RWPE2 (cell line): ENCODE results near the gene EXPH5.

Experiments used
- ATAC-seq: fragments of 200-7000 bp; cut with Tn5 transposase; 3 replicates; pipeline ENCODE4 v1.9.1; 2021; ENCODE audit warnings: low read depth
- DNase-seq: peaks from one replicate; pipeline ENCODE4 v3.0.0-alpha.2; 2020; ENCODE audit warnings: low spot score
- H3K27ac ChIP-seq: fragments of 450-650 bp; 2 replicates; pipeline ENCODE4 v1.5.1; 2017; ENCODE audit warnings: mild to moderate bottlenecking; ENCODE audit not compliant: poor library complexity, severe bottlenecking
- H3K27me3 ChIP-seq: fragments of 250-450 bp; sonication (Bioruptor Pico); 2 replicates; pipeline ENCODE4 v1.5.1; 2021; ENCODE audit warnings: mild to moderate bottlenecking, moderate library complexity; ENCODE audit not compliant: insufficient read depth, poor library complexity, severe bottlenecking
- H3K36me3 ChIP-seq: fragments of 250-450 bp; sonication (Bioruptor Pico); 2 replicates; pipeline ENCODE4 v1.5.1; 2020; ENCODE audit warnings: low read depth, mild to moderate bottlenecking, moderate library complexity
- H3K4me1 ChIP-seq: fragments of 250-450 bp; sonication (Bioruptor Pico); 2 replicates; pipeline ENCODE4 v1.5.1; 2021; ENCODE audit warnings: mild to moderate bottlenecking, moderate library complexity; ENCODE audit not compliant: insufficient read depth, poor library complexity, severe bottlenecking
- H3K4me3 ChIP-seq: fragments of 250-450 bp; sonication (Bioruptor Pico); 2 replicates; pipeline ENCODE4 v1.5.1; 2021; ENCODE audit warnings: mild to moderate bottlenecking, moderate library complexity; ENCODE audit not compliant: severe bottlenecking
- H3K9me3 ChIP-seq: fragments of 250-450 bp; sonication (Bioruptor Pico); 2 replicates; pipeline ENCODE4 v1.5.1; 2021; ENCODE audit warnings: mild to moderate bottlenecking, moderate library complexity; ENCODE audit not compliant: severe bottlenecking
- TF ChIP-seq, protein P1 (sequence below): fragments of 450-650 bp; IDR thresholded peaks from one replicate; pipeline ENCODE4 v1.5.1; 2017; ENCODE audit warnings: mild to moderate bottlenecking, moderate library complexity; ENCODE audit not compliant: poor library complexity, severe bottlenecking

Gene EXPH5

DNA sequence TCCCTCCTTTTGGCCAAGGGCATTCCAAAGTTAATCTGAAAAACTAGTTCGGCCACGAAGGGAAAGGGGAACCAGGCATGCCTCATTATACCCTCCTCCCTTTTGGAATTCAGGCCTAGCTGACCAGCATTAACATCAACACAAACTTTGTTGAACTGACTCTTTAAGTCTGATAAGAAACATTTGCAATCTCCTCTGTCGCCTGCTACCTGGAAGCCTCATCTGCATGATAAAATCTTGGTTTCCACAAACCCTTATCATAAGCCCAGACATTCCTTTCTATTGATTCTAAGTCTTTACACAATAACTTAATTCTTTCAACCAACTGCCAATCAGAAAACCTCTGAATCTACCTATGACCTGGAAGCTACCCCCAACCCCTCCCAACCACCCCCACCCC, 106.7 kb downstream of the EXPH5 start:
- Histone ChIP-seq H3K36me3 (no peaks in the 10 kb centered on the region; the same call in 1 of the 2 replicates), H3K27me3 (no peaks in the 10 kb centered on the region), H3K4me3 (no peak overlapping the region), H3K9me3 (no peaks in the 10 kb centered on the region), H3K4me1 (no peaks in the 10 kb centered on the region), H3K27ac (no peak overlapping the region)
- DNase-seq (no peak), ATAC-seq (no peak)
- TF ChIP-seq, protein P1, sequence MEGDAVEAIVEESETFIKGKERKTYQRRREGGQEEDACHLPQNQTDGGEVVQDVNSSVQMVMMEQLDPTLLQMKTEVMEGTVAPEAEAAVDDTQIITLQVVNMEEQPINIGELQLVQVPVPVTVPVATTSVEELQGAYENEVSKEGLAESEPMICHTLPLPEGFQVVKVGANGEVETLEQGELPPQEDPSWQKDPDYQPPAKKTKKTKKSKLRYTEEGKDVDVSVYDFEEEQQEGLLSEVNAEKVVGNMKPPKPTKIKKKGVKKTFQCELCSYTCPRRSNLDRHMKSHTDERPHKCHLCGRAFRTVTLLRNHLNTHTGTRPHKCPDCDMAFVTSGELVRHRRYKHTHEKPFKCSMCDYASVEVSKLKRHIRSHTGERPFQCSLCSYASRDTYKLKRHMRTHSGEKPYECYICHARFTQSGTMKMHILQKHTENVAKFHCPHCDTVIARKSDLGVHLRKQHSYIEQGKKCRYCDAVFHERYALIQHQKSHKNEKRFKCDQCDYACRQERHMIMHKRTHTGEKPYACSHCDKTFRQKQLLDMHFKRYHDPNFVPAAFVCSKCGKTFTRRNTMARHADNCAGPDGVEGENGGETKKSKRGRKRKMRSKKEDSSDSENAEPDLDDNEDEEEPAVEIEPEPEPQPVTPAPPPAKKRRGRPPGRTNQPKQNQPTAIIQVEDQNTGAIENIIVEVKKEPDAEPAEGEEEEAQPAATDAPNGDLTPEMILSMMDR, result no peak

DNA sequence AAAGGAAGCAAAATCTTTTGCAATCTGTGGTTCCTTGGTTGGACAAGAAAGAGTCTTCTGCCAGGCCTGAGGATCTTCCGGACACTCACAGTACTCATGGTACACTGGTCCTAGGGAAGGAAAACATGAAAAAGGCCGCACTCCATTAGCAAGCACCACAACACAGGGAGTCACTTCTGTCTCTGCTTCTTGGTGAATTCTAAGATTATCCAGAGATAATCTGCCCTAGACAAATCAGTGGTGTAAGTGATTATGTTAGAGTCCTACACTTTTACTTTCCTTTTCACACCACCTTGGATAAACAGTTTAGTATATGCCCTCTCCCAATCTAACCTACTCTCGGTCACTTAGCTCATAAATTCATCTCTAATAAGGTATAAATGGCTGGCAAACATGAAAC, 107.2 kb downstream of the EXPH5 start:
- DNase-seq, result no peak
- ATAC-seq, result no peak
- no peaks in the 10 kb centered on the region; the same call in 1 of the 2 replicates for H3K36me3 ChIP-seq
- no peak overlapping the region for H3K27ac ChIP-seq
- no peaks in the 10 kb centered on the region for H3K9me3 ChIP-seq
- no peaks in the 10 kb centered on the region for H3K4me1 ChIP-seq
- H3K4me3 ChIP-seq, result no peak overlapping the region
- TF ChIP-seq, protein P1, result no peak
- H3K27me3 ChIP-seq, result no peaks in the 10 kb centered on the region

DNA sequence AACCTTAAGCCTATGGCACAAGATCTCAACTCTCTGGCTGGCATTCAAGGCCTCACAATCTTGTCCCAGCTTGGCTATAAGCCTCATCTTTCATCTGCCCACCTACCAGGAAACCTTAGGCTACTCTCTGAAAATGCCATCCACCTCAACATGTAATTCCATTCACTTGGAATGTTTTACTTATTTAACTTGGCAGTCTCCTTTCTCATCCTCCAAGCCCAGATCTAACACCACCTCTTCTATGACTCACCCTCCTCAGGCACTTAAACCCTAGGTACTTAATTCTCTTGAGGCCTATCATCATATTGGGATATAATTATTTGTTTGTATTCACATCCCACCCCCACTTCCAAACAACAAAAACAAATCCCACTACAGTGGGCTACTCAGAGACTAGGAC, 110.4 kb downstream of the EXPH5 start:
- TF ChIP-seq, protein P1, result no peak
- Histone ChIP-seq H3K9me3 (no peaks in the 10 kb centered on the region), H3K27ac (no peak overlapping the region), H3K27me3 (no peaks in the 10 kb centered on the region), H3K4me1 (no peaks in the 10 kb centered on the region), H3K36me3 (no peaks in the 10 kb centered on the region; the same call in 1 of the 2 replicates), H3K4me3 (no peak overlapping the region)
- ATAC-seq (no peak), DNase-seq (no peak)

GRCh38 chr11:108474664-108475463, 118.7 kb downstream of the EXPH5 start:
- Histone ChIP-seq H3K4me3 (no peak overlapping the region), H3K36me3 (no peaks in the 10 kb centered on the region), H3K27ac (no peak overlapping the region), H3K4me1 (no peaks in the 10 kb centered on the region), H3K9me3 (no peaks in the 10 kb centered on the region), H3K27me3 (no peaks in the 10 kb centered on the region)
- DNase-seq, result no peak
- TF ChIP-seq, protein P1, result no peak
- no peak for ATAC-seq

DNA sequence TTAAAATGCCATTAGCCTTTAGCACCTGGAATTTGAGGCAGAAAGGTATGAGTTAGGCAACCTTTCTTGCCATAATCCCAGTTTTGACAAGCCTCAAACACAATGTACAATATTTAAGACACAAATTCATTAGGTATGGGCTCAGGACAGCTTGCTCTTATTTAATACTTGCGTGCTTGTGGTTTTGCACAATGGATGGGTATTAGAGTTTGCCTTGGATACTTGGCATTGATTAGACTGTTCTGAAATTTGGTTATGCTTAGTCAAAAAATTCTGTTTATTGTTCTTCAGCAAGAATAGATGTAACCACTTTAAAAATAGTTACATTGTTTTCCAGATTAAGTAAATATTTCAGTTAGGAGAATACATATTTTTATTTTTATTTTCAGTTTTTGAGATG, 120.9 kb downstream of the EXPH5 start:
- DNase-seq, result no peak
- H3K27me3 ChIP-seq, result no peaks in the 10 kb centered on the region
- TF ChIP-seq, protein P1, result no peak

More for the DNA sequence above, 120.9 kb downstream of the EXPH5 start:
- no peak overlapping the region for H3K4me3 ChIP-seq
- no peak overlapping the region for H3K27ac ChIP-seq
- H3K4me1 ChIP-seq, result no peaks in the 10 kb centered on the region
- H3K36me3 ChIP-seq, result no peaks in the 10 kb centered on the region
- no peaks in the 10 kb centered on the region for H3K9me3 ChIP-seq
- ATAC-seq, result no peak
